ENCODE data around the gene CHFR. TPM values are rescaled to one million over a fixed set of nuclear protein-coding genes. Genes with fewer than 3 reads are reported as not detected.

Gene CHFR
- total and polyA plus RNA-seq, 2 of the 4 experiments (the other 2 are of a cell fraction), result 13.4 to 35.3 TPM

DNA sequence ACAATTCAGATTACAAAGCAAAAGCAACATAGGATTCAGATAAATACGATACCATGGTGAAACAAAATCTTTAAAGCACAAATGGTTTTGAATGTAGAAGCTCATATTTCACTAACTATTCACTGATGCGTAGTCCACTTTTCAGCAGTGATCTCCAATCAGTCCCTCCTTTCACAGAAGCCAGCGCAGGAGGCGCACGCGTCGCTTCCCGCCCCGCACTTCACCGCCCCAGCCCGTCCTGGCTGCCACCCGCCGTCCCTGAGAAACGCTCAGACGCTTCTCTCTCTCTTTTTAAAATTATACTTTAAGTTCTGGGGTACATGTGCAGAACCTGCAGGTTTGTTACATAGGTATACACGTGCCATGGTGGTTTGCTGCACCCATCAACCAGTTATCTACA, 19.8 kb upstream of the CHFR start:
- ChIA-PET CTCF (no interaction called here), POLR2A (ENCODE audit: unreplicated experiment) (no interaction called here)
- Histone ChIP-seq H4K8ac (ENCODE audit: low read depth in 2 of 2, low read length in 2 of 2) (no peak overlapping the region), H3K79me1 (ENCODE audit: low read depth in 1 of 2, low read length in 2 of 2) (no peaks in the 10 kb centered on the region), H3K9ac (ENCODE audit: low read depth, low read length) (no peak overlapping the region), H3K4me3 (ENCODE audit: insufficient read depth, low read depth, low read length) (no peak overlapping the region), H2AFZ (replicated peaks; ENCODE audit: low read length, poor library complexity) (no peak overlapping the region), H3K4me1 (ENCODE audit: control insufficient read depth, insufficient read depth, low read length) (no peaks in the 10 kb centered on the region), H3K23ac (ENCODE audit: low read depth, low read length) (no peak overlapping the region), H3K36me3 (ENCODE audit: control insufficient read depth, insufficient read depth, low read length) (no peaks in the 10 kb centered on the region), H3K56ac (ENCODE audit: extremely low read depth, insufficient read depth, low read length) (no peak overlapping the region), H2AK5ac (ENCODE audit: low read depth, low read length) (no peak overlapping the region), H3K14ac (replicated peaks; ENCODE audit: low read depth, low read length) (no peak overlapping the region), H4K20me1 (ENCODE audit: insufficient read depth, low read length) (no peaks in the 10 kb centered on the region), H3K4me2 (ENCODE audit: low read depth, low read length) (no peak overlapping the region), H2BK120ac (ENCODE audit: low read depth, low read length) (no peak overlapping the region), H2AK9ac (replicated peaks; ENCODE audit: low read depth, low read length, poor library complexity) (no peak overlapping the region), H3K27me3 (ENCODE audit: control insufficient read depth, insufficient read depth, low read length) (no peaks in the 10 kb centered on the region), H4K91ac (ENCODE audit: insufficient read depth, low read depth, low read length) (no peak overlapping the region), H3K27ac (ENCODE audit: insufficient read depth, low read length) (no peak overlapping the region), H2BK20ac (ENCODE audit: low read depth, low read length) (no peak overlapping the region), H2BK5ac (ENCODE audit: low read depth, low read length, poor library complexity, severe bottlenecking) (no peak overlapping the region), H3K9me3 (ENCODE audit: control insufficient read depth, insufficient read depth, low read length) (peaks cover 10% of the 10 kb centered on the region), H3K9me1 (ENCODE audit: insufficient read depth, low read length) (no peaks in the 10 kb centered on the region), H2BK15ac (ENCODE audit: low read depth, low read length) (no peak overlapping the region), H3K4ac (ENCODE audit: low read depth, low read length) (no peak overlapping the region), H4K5ac (ENCODE audit: low read depth, low read length) (no peak overlapping the region), H3K18ac (ENCODE audit: low read depth, low read length) (no peak overlapping the region)
- 0% methylated on average over 3 of the region's 16 CpGs; no CpG with 5 or more reads in 1 of the 2 experiments for WGBS, 2 experiments (ENCODE audit: extremely low coverage in 2 of 2, insufficient read length in 1 of 2)
- DNase-seq, result no peak
- dilution Hi-C loops (cut with HindIII; ENCODE audit: low sequenced_read_pairs, unreplicated experiment), result no loop called here
- BruUV-seq (replicated peaks), result no TSS peak
- no peak for ATAC-seq (ENCODE audit: low read depth)
- intact Hi-C loops (cut with micrococcal nuclease), result no loop called here
- in situ Hi-C loops (cut with MboI; ENCODE audit: low sequenced_read_pairs), result no loop called here
- no peak for TF ChIP-seq BHLHE40 (IDR thresholded peaks at IDR 0.05; ENCODE audit: low read depth, low read length)
- no peak for TF ChIP-seq CEBPB (IDR thresholded peaks at IDR 0.05; ENCODE audit: low read depth, low read length)
- TF ChIP-seq, protein P1, sequence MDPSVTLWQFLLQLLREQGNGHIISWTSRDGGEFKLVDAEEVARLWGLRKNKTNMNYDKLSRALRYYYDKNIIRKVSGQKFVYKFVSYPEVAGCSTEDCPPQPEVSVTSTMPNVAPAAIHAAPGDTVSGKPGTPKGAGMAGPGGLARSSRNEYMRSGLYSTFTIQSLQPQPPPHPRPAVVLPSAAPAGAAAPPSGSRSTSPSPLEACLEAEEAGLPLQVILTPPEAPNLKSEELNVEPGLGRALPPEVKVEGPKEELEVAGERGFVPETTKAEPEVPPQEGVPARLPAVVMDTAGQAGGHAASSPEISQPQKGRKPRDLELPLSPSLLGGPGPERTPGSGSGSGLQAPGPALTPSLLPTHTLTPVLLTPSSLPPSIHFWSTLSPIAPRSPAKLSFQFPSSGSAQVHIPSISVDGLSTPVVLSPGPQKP (IDR thresholded peaks at IDR 0.05; ENCODE audit: borderline replicate concordance, low read depth, low read length), result no peak
- no peak for TF ChIP-seq SMC3 (IDR thresholded peaks at IDR 0.05; ENCODE audit: low read depth, low read length)
- TF ChIP-seq, protein P2, sequence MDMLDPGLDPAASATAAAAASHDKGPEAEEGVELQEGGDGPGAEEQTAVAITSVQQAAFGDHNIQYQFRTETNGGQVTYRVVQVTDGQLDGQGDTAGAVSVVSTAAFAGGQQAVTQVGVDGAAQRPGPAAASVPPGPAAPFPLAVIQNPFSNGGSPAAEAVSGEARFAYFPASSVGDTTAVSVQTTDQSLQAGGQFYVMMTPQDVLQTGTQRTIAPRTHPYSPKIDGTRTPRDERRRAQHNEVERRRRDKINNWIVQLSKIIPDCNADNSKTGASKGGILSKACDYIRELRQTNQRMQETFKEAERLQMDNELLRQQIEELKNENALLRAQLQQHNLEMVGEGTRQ (IDR thresholded peaks at IDR 0.05; ENCODE audit: low read depth, low read length), result no peak
- TF ChIP-seq, protein P3, sequence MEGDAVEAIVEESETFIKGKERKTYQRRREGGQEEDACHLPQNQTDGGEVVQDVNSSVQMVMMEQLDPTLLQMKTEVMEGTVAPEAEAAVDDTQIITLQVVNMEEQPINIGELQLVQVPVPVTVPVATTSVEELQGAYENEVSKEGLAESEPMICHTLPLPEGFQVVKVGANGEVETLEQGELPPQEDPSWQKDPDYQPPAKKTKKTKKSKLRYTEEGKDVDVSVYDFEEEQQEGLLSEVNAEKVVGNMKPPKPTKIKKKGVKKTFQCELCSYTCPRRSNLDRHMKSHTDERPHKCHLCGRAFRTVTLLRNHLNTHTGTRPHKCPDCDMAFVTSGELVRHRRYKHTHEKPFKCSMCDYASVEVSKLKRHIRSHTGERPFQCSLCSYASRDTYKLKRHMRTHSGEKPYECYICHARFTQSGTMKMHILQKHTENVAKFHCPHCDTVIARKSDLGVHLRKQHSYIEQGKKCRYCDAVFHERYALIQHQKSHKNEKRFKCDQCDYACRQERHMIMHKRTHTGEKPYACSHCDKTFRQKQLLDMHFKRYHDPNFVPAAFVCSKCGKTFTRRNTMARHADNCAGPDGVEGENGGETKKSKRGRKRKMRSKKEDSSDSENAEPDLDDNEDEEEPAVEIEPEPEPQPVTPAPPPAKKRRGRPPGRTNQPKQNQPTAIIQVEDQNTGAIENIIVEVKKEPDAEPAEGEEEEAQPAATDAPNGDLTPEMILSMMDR (conservative IDR thresholded peaks at IDR 0.05; ENCODE audit: low read depth, low read length), result no peak
- TF ChIP-seq MAFK (IDR thresholded peaks at IDR 0.05; ENCODE audit: low read depth, low read length), result no peak
- TF ChIP-seq RAD21 (IDR thresholded peaks at IDR 0.05; ENCODE audit: low read length), result no peak
- no peak for TF ChIP-seq RCOR1 (IDR thresholded peaks at IDR 0.05; ENCODE audit: insufficient replicate concordance, low read length)
- no peak for TF ChIP-seq RFX5 (IDR thresholded peaks at IDR 0.05; ENCODE audit: low read depth, low read length)
- TF ChIP-seq MXI1 (IDR thresholded peaks at IDR 0.05; ENCODE audit: borderline replicate concordance, low read depth, low read length), result no peak
- TF ChIP-seq FOS (IDR thresholded peaks at IDR 0.05; ENCODE audit: low read depth, low read length), result no peak
- TF ChIP-seq MAZ (IDR thresholded peaks at IDR 0.05; ENCODE audit: borderline replicate concordance, low read depth, low read length), result no peak
- TF ChIP-seq POLR2A (IDR thresholded peaks at IDR 0.05; ENCODE audit: low read depth, low read length), result no peak
- TF ChIP-seq NFE2L2 (IDR thresholded peaks at IDR 0.05; ENCODE audit: low read depth, low read length), result no peak
- no peak for TF ChIP-seq CHD1 (IDR thresholded peaks at IDR 0.05; ENCODE audit: low read depth, low read length)
